H9 (cell line): ENCODE measurements around the gene LPO. TPM values are rescaled to one million over a fixed set of nuclear protein-coding genes. Genes with fewer than 3 reads are reported as not detected.

ENCODE experiments used
- DNase-seq: peaks from one replicate; pipeline ENCODE4 v3.0.0-alpha.2; 2017
- H2AFZ ChIP-seq: one replicate; pipeline ENCODE4 v1.6.1; 2013; ENCODE audit warnings: mild to moderate bottlenecking, low read length, control low read depth, moderate library complexity
- H2AK5ac ChIP-seq: 2 replicates; pipeline ENCODE4 v1.6.1; 2013; ENCODE audit warnings: low read length, control low read depth, mixed read lengths; ENCODE audit not compliant: insufficient read length
- H2BK120ac ChIP-seq: one replicate; pipeline ENCODE4 v1.6.1; 2013; ENCODE audit warnings: low read depth, mild to moderate bottlenecking, low read length, control low read depth, inconsistent platforms; ENCODE audit not compliant: poor library complexity, severe bottlenecking
- H2BK12ac ChIP-seq: 2 replicates; pipeline ENCODE4 v1.6.1; 2013; ENCODE audit warnings: low read length, control low read depth, mixed read lengths, low read depth; ENCODE audit not compliant: insufficient read length
- H2BK15ac ChIP-seq: 2 replicates; pipeline ENCODE4 v1.6.1; 2013; ENCODE audit warnings: low read depth, low read length, control low read depth
- H2BK20ac ChIP-seq: one replicate; pipeline ENCODE4 v1.6.1; 2013; ENCODE audit warnings: low read depth, mild to moderate bottlenecking, low read length, control low read depth, inconsistent platforms; ENCODE audit not compliant: poor library complexity, severe bottlenecking
- H2BK5ac ChIP-seq: 2 replicates; pipeline ENCODE4 v1.6.1; 2013; ENCODE audit warnings: low read length, control low read depth, mixed read lengths; ENCODE audit not compliant: insufficient read length
- H3K14ac ChIP-seq: 2 replicates; pipeline ENCODE4 v1.6.1; 2013; ENCODE audit warnings: low read length, control low read depth; ENCODE audit not compliant: insufficient read depth
- H3K18ac ChIP-seq: 2 replicates; pipeline ENCODE4 v1.6.1; 2013; ENCODE audit warnings: low read depth, mild to moderate bottlenecking, mixed read lengths, low read length, control low read depth; ENCODE audit not compliant: insufficient read length
- H3K23ac ChIP-seq: 2 replicates; pipeline ENCODE4 v1.6.1; 2013; ENCODE audit warnings: low read length, control low read depth, mixed read lengths, low read depth; ENCODE audit not compliant: insufficient read length
- H3K23me2 ChIP-seq: 2 replicates; pipeline ENCODE4 v1.6.1; 2013; ENCODE audit warnings: low read depth, mild to moderate bottlenecking, mixed read lengths, low read length, control low read depth; ENCODE audit not compliant: insufficient read length, poor library complexity, severe bottlenecking
- H3K27ac ChIP-seq: 2 replicates; pipeline ENCODE4 v1.5.1; 2013; ENCODE audit warnings: low read length, control low read depth, mixed read lengths, low read depth; ENCODE audit not compliant: insufficient read length
- H3K27me3 ChIP-seq: 2 replicates; pipeline ENCODE4 v1.6.1; 2013; ENCODE audit warnings: low read length, control low read depth, inconsistent platforms; ENCODE audit not compliant: insufficient read depth
- H3K4ac ChIP-seq: 2 replicates; pipeline ENCODE4 v1.6.1; 2013; ENCODE audit warnings: low read depth, mild to moderate bottlenecking, control low read depth, inconsistent platforms, low read length, moderate library complexity
- H3K4me1 ChIP-seq: 2 replicates; pipeline ENCODE4 v1.6.1; 2013; ENCODE audit warnings: low read length, control low read depth, inconsistent platforms; ENCODE audit not compliant: insufficient read depth
- H3K4me2 ChIP-seq: 2 replicates; pipeline ENCODE4 v1.6.1; 2013; ENCODE audit warnings: low read length, control low read depth, mixed read lengths; ENCODE audit not compliant: insufficient read length, insufficient read depth
- H3K56ac ChIP-seq: 2 replicates; pipeline ENCODE4 v1.6.1; 2013; ENCODE audit warnings: low read depth, mild to moderate bottlenecking, mixed read lengths, low read length, control low read depth; ENCODE audit not compliant: insufficient read length
- H3K79me1 ChIP-seq: 2 replicates; pipeline ENCODE4 v1.6.1; 2013; ENCODE audit warnings: low read depth, mild to moderate bottlenecking, moderate library complexity, low read length, control low read depth, inconsistent platforms; ENCODE audit not compliant: insufficient read depth, poor library complexity, severe bottlenecking
- H3K79me2 ChIP-seq: 2 replicates; pipeline ENCODE4 v1.6.1; 2013; ENCODE audit warnings: low read length, control low read depth, inconsistent platforms; ENCODE audit not compliant: insufficient read depth
- H3K9ac ChIP-seq: 2 replicates; pipeline ENCODE4 v1.6.1; 2013; ENCODE audit warnings: low read length, control low read depth, mixed read lengths; ENCODE audit not compliant: insufficient read length; ENCODE audit errors: extremely low read depth
- H3K9me3 ChIP-seq: one replicate; pipeline ENCODE4 v1.6.1; 2013; ENCODE audit warnings: low read depth, low read length, inconsistent platforms; ENCODE audit not compliant: control insufficient read depth
- H3T11ph ChIP-seq: one replicate; pipeline ENCODE4 v1.6.1; 2013; ENCODE audit warnings: mild to moderate bottlenecking, low read length, control low read depth, inconsistent platforms
- H4K20me1 ChIP-seq: one replicate; pipeline ENCODE4 v1.6.1; 2013; ENCODE audit not compliant: control insufficient read depth, insufficient read length, insufficient read depth
- H4K5ac ChIP-seq: 2 replicates; pipeline ENCODE4 v1.6.1; 2013; ENCODE audit warnings: low read depth, mild to moderate bottlenecking, mixed read lengths, low read length, control low read depth; ENCODE audit not compliant: insufficient read length
- H4K8ac ChIP-seq: replicated peaks from 2 replicates; pipeline ENCODE4 v1.6.1; 2013; ENCODE audit warnings: low read length, control low read depth, mixed read lengths, low read depth; ENCODE audit not compliant: insufficient read length
- H4K91ac ChIP-seq: 2 replicates; pipeline ENCODE4 v1.6.1; 2013; ENCODE audit warnings: low read depth, mild to moderate bottlenecking, moderate library complexity, mixed read lengths, low read length, control low read depth; ENCODE audit not compliant: insufficient read length
- H3K27ac Mint-ChIP-seq, 3 experiments: 2 replicates in 2 of 3; 3 replicates in 1 of 3; pipeline ENCODE4 v1.8.0; 2020 to 2021; ENCODE audit warnings: mixed read lengths in 3 of 3, mild to moderate bottlenecking in 1 of 3, moderate library complexity in 1 of 3
- H3K27me3 Mint-ChIP-seq: 2 replicates; pipeline ENCODE4 v1.8.0; 2021; ENCODE audit warnings: low read depth, mild to moderate bottlenecking, moderate library complexity, mixed read lengths
- H3K36me3 Mint-ChIP-seq, 3 experiments: 2 replicates in 2 of 3; 3 replicates in 1 of 3; pipeline ENCODE4 v1.8.0; 2020 to 2021; ENCODE audit warnings: low read depth in 3 of 3, mixed read lengths in 3 of 3; ENCODE audit not compliant: insufficient read depth in 1 of 3
- H3K4me1 Mint-ChIP-seq, 2 experiments: 2 replicates each; pipeline ENCODE4 v1.8.0; 2020; ENCODE audit warnings: mixed read lengths in 2 of 2
- H3K4me3 Mint-ChIP-seq, 2 experiments: 2 replicates in 1 of 2; 3 replicates in 1 of 2; pipeline ENCODE4 v1.8.0; 2020 to 2021; ENCODE audit warnings: mild to moderate bottlenecking in 2 of 2, mixed read lengths in 2 of 2, moderate library complexity in 1 of 2
- H3K9me3 Mint-ChIP-seq, 2 experiments: 2 replicates in 1 of 2; 3 replicates in 1 of 2; pipeline ENCODE4 v1.8.0; 2020; ENCODE audit warnings: mild to moderate bottlenecking in 2 of 2, mixed read lengths in 2 of 2, moderate library complexity in 1 of 2
- WGBS: extraction: QIAGEN DNeasy Blood & Tissue Kit; methylation state at CpG from one replicate; pipeline ENCODE4 v1.1.7; 2013; ENCODE audit warnings: missing lambda C conversion rate, low lambda C conversion rate, mixed read lengths; ENCODE audit not compliant: insufficient read length; ENCODE audit errors: extremely low coverage; 5-methylcytosine and 5-hydroxymethylcytosine counted together
- total RNA-seq: library from RNA; stranded (reverse); gene quantifications from 2 replicates; pipeline ENCODE4 v1.2.1, GENCODE V29; 2021
- TF ChIP-seq, protein P1 (sequence below): fragments of 200-600 bp; sonication (generic); conservative IDR thresholded peaks from 3 replicates; pipeline ENCODE4 v1.8.0; 2021; ENCODE audit warnings: antibody characterized with exemption, mild to moderate bottlenecking

Gene LPO
- total RNA-seq, 1 experiment from 2014 or later, result 0.17 TPM

DNA sequence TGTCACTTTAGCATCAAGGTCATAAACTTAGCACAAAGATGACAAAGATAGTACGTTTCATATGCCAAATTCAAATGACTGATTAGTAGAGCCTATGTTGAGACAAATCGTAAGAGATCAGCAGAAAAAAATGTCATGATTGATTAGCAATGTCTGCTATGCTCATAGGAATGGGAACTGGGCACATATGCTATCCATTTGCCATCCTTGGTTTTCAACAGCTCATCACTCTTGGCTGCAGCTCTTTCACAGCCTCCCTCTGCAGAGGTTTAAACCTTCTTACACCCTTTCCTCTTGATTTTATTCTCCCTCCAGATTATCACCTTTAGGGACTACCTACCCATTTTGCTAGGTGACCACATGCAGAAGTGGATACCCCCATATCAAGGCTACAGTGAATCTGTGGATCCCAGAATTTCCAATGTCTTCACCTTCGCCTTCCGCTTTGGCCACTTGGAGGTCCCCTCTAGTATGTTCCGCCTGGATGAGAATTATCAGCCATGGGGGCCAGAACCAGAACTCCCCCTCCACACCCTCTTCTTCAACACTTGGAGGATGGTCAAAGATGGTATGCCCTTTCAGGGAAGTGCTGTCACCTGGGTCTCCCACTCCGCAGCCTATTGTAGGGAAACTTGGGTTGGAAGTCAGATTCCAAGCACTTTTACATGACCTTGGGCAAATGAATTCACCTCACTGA lies 26.2 kb downstream of the LPO start:
- no peak overlapping the region for H3K4me2 ChIP-seq
- no peaks in the 10 kb centered on the region for H3K79me1 ChIP-seq
- H2BK120ac ChIP-seq, result no peak overlapping the region
- H3K14ac ChIP-seq, result no peak overlapping the region
- H2BK5ac ChIP-seq, result no peak overlapping the region
- DNase-seq, result no peak
- no peak overlapping the region for H3K56ac ChIP-seq
- H3K23me2 ChIP-seq, result no peaks in the 10 kb centered on the region
- H3T11ph ChIP-seq, result no peak overlapping the region
- no peak overlapping the region for H2BK15ac ChIP-seq
- Mint-ChIP-seq H3K4me3 (no peak overlapping the region), H3K36me3 (no peaks in the 10 kb centered on the region), H3K9me3 (no peaks in the 10 kb centered on the region), H3K27ac (no peak overlapping the region), H3K4me1 (no peaks in the 10 kb centered on the region), H3K27me3 (peaks cover 62% of the 10 kb centered on the region)
- H3K27ac ChIP-seq, result no peak overlapping the region
- TF ChIP-seq, protein P1, sequence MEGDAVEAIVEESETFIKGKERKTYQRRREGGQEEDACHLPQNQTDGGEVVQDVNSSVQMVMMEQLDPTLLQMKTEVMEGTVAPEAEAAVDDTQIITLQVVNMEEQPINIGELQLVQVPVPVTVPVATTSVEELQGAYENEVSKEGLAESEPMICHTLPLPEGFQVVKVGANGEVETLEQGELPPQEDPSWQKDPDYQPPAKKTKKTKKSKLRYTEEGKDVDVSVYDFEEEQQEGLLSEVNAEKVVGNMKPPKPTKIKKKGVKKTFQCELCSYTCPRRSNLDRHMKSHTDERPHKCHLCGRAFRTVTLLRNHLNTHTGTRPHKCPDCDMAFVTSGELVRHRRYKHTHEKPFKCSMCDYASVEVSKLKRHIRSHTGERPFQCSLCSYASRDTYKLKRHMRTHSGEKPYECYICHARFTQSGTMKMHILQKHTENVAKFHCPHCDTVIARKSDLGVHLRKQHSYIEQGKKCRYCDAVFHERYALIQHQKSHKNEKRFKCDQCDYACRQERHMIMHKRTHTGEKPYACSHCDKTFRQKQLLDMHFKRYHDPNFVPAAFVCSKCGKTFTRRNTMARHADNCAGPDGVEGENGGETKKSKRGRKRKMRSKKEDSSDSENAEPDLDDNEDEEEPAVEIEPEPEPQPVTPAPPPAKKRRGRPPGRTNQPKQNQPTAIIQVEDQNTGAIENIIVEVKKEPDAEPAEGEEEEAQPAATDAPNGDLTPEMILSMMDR, result no peak
- no peaks in the 10 kb centered on the region for H3K9me3 ChIP-seq
- no peaks in the 10 kb centered on the region for H3K27me3 ChIP-seq
- H3K4ac ChIP-seq, result no peak overlapping the region
- no peaks in the 10 kb centered on the region for H4K20me1 ChIP-seq
- no peak overlapping the region for H2BK20ac ChIP-seq
- no peak overlapping the region for H3K18ac ChIP-seq
- H2AFZ ChIP-seq, result no peak overlapping the region
- WGBS, result no CpG with 5 or more reads among the region's 6 CpGs
- no peaks in the 10 kb centered on the region for H3K79me2 ChIP-seq
- H2AK5ac ChIP-seq, result no peak overlapping the region
- no peak overlapping the region for H4K91ac ChIP-seq
- H4K8ac ChIP-seq, result no peak overlapping the region
- no peaks in the 10 kb centered on the region for H3K4me1 ChIP-seq
- no peak overlapping the region for H2BK12ac ChIP-seq
- no peak overlapping the region for H3K23ac ChIP-seq
- no peak overlapping the region for H4K5ac ChIP-seq
- H3K9ac ChIP-seq, result no peak overlapping the region
